ENCODE measurements around the gene KNSTRN.
A peak's percentile ranks its signal among the peaks of the same experiment; 100 is the strongest.

KNSTRN gene

GRCh38 chr15:40424483-40425115 is 42.1 kb downstream of the KNSTRN start:
- CTCF ChIA-PET: interaction anchor here (0.6 to 1.4 kb wide), 3 partner anchors 56 to 596 kb away, joined by 3 to 7 read pairs (median 6); no protein-coding TSS in a partner anchor
- H3K36me3 ChIP-seq (ENCODE audit: control insufficient read depth in 2 of 2, insufficient read depth in 1 of 2, low read length in 2 of 2): no peaks in the 10 kb centered on the region; a peak in 1 of 3 replicates
- no peaks in the 10 kb centered on the region; the same call in 1 of the 2 replicates for H3K4me1 ChIP-seq (ENCODE audit: control insufficient read depth, insufficient read depth, low read length)
- TF ChIP-seq ZNF664 (tag by site-specific recombination; IDR thresholded peaks at IDR 0.05): peak; percentile 55; the same call in 1 of the 2 replicates
- no peak for TF ChIP-seq ZBTB26 (tag by site-specific recombination; optimal IDR thresholded peaks at IDR 0.05)
- no peak for TF ChIP-seq ZNF548 (tag by site-specific recombination; IDR thresholded peaks at IDR 0.05)
- H3K9me3 ChIP-seq (ENCODE audit: control insufficient read depth, insufficient read depth, low read depth, low read length): no peaks in the 10 kb centered on the region
- H3K27ac ChIP-seq (ENCODE audit: extremely low read depth, low read depth, low read length): no peak overlapping the region
- POLR2A ChIA-PET: interaction anchor here (0.8 kb wide), 1 partner anchor 19 kb away, joined by 3 read pairs; the partner anchor contains the start of gene IVD
- no peak overlapping the region for H3K4me3 ChIP-seq (ENCODE audit: low read depth, low read length)

GRCh38 chr15:40425681-40426080 is 43.2 kb downstream of the KNSTRN start:
- no peak overlapping the region for H3K27ac ChIP-seq (ENCODE audit: extremely low read depth, low read depth, low read length)
- no peaks in the 10 kb centered on the region; the same call in 1 of the 2 replicates for H3K4me1 ChIP-seq (ENCODE audit: control insufficient read depth, insufficient read depth, low read length)
- no peaks in the 10 kb centered on the region for H3K9me3 ChIP-seq (ENCODE audit: control insufficient read depth, insufficient read depth, low read depth, low read length)
- ChIA-PET POLR2A (no interaction called here), CTCF (interaction anchor here (0.7 to 1.2 kb wide), 3 partner anchors 105 to 226 kb away, joined by 3 to 4 read pairs (median 3); no protein-coding TSS in a partner anchor)
- TF ChIP-seq ZNF513 (tag by site-specific recombination; IDR thresholded peaks at IDR 0.05): no peak
- no peak for TF ChIP-seq ZNF132 (tag by site-specific recombination; IDR thresholded peaks at IDR 0.05; ENCODE audit: borderline replicate concordance)
- no peak overlapping the region for H3K4me3 ChIP-seq (ENCODE audit: low read depth, low read length)
- no peaks in the 10 kb centered on the region; a peak in 1 of 3 replicates for H3K36me3 ChIP-seq (ENCODE audit: control insufficient read depth in 2 of 2, insufficient read depth in 1 of 2, low read length in 2 of 2)

- H3K4me3 ChIP-seq (ENCODE audit: low read depth, low read length): no peak overlapping the region
- H3K27ac ChIP-seq (ENCODE audit: extremely low read depth, low read depth, low read length): no peak overlapping the region
- CTCF ChIA-PET: interaction anchor here (0.6 kb wide), 1 partner anchor 163 kb away, joined by 3 read pairs; no protein-coding TSS in a partner anchor
- H3K9me3 ChIP-seq (ENCODE audit: control insufficient read depth, insufficient read depth, low read depth, low read length): no peaks in the 10 kb centered on the region
- no peaks in the 10 kb centered on the region for H3K4me1 ChIP-seq (ENCODE audit: control insufficient read depth, insufficient read depth, low read length)
- no peaks in the 10 kb centered on the region; a peak in 1 of 3 replicates for H3K36me3 ChIP-seq (ENCODE audit: control insufficient read depth in 2 of 2, insufficient read depth in 1 of 2, low read length in 2 of 2)
- POLR2A ChIA-PET: interaction anchor here (1.3 kb wide), 1 partner anchor 14 kb away, joined by 4 read pairs; the partner anchor contains the start of gene BAHD1
- TF ChIP-seq ZNF585B (tag by site-specific recombination; IDR thresholded peaks at IDR 0.05) (no peak), TSHZ1 (tag by site-specific recombination; IDR thresholded peaks at IDR 0.05; ENCODE audit: borderline replicate concordance) (no peak), ZNF830 (tag by site-specific recombination; IDR thresholded peaks at IDR 0.05; ENCODE audit: low read depth) (no peak), ZNF157 (tag by site-specific recombination; IDR thresholded peaks at IDR 0.05) (no peak), ZSCAN18 (tag by site-specific recombination; IDR thresholded peaks at IDR 0.05) (no peak), ZNF488 (tag by site-specific recombination; IDR thresholded peaks at IDR 0.05) (no peak), ZXDB (tag by site-specific recombination; IDR thresholded peaks at IDR 0.05) (no peak), ZFP41 (tag by site-specific recombination; IDR thresholded peaks at IDR 0.05; ENCODE audit: borderline replicate concordance) (no peak), MYNN (tag by site-specific recombination; IDR thresholded peaks at IDR 0.05; ENCODE audit: borderline replicate concordance) (no peak), ZNF670 (tag by site-specific recombination; IDR thresholded peaks at IDR 0.05; ENCODE audit: low read depth) (no peak), ZNF174 (tag by site-specific recombination; IDR thresholded peaks at IDR 0.05) (no peak), ZNF148 (tag by site-specific recombination; IDR thresholded peaks at IDR 0.05; ENCODE audit: borderline replicate concordance) (no peak)
Measured at GRCh38 chr15:40427188-40427587, 44.7 kb downstream of the KNSTRN start.
